GM18858 (cell line): ENCODE measurements around the gene IMMP2L.
"Not testable (repeated sequence)": the region's sequence is repeated elsewhere in the genome, so short reads cannot be mapped to it uniquely, and the experiment has no call there.

ENCODE experiments used
- ATAC-seq: cut with Tn5 transposase; IDR thresholded peaks from one replicate; pipeline ENCODE4 v1.9.1; 2021; ENCODE audit not compliant: unreplicated experiment

Gene IMMP2L

DNA sequence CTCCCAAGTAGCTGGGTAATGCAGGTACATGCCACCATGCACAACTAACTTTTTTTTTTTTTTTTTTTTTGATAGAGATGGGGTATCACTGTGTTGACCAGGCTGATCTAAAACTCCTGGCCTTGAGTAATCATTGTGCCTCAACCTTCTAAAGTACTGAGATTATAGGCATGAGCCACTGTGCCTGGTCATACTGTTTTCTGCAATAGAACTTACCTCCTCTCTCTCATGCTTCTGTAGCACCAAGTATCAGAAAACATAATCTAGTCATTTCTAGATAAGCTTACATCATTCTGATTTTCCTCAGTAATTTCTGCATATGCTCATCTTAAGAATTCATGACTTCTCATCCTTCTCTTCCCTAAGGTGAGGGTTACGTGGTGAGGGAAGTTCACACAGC, 210.0 kb downstream of the IMMP2L start:
- ATAC-seq = no peak

DNA sequence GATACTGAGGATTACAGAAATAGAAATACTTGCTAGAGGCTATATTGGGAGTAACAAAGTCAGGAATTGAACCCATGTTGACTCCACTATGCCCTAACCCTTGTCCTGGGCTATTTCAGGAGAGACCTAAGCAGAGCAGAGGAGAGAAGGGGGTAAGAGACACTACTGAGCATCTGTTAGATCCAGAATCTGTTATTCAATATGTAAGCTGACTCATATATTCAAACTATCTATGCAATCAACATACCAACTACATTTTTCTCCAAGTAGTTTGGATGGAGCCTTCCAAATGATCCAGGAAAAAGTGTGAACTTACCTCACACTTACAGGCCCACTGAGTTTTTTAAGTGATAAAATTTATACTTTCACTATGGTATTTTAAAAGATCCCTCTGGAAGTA, 216.1 kb downstream of the IMMP2L start:
- no peak for ATAC-seq

DNA sequence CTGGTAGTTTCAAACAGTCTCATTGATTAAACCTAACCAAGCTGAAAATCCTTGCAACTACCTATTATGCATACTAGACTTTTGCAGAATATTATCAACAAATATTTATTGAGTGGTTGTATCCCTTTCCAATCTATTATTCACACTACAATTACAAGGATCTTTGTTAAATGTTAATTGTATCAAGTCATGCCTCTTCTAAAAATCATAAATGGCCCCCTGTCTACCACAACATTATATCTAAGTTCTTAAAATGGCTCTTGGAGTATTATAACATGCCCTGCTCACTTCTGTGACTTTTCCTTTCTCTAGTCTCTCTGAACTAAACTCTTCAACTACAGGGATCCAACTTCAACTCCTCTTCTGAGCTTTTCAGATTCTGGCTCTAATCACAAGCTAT, 219.3 kb downstream of the IMMP2L start:
- ATAC-seq = no peak

DNA sequence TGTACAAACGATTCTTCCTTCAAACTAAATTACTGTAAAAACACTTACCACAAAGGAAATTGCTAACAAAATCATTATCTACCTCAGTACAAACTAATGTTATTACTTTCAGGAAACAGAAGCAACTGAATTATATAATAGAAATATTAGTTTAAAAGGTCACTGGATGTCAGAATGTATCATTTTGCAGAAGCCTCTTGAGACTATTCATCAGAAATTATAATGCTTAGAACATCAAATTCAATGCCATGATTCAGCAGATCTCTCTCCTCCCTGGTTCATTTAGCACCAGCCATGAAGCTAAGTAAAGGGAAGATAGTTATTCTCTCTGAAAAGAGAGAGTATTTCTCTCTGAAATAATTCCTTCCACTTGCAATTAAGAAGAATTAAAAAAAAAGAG, 223.3 kb downstream of the IMMP2L start:
- no peak for ATAC-seq

DNA sequence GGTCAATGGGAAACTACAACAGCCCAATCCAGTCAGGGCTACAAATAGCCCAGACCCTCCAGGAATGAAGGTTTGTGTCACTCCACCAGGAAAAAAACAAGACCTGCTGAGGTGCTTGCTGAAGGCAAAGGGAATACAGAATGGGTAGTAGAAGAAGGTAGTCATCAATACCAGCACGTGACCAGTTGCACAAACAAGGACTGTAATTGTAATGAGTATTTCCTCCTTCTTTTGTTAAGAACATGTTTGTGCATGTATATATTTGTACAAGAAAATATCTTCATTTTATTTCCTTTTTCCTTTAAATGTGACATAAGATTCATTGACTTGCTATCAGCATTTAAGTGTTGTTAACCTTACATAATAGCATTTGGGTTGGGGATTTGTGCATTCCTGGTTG, 229.3 kb downstream of the IMMP2L start:
- no peak for ATAC-seq

DNA sequence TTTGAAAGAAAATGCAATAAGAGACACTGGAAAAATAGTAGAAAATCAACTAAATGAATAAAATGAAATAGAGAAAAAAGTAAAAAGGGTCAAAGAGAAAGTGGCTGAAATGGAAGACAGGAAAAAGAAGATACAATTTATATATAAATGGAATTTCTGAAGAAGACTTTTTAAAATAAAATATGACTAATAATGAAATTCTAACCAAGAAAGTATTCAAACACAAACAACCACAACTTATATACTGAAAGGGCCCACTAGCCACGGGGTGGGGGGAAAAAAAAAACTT, 232.1 kb downstream of the IMMP2L start:
- no peak for ATAC-seq

DNA sequence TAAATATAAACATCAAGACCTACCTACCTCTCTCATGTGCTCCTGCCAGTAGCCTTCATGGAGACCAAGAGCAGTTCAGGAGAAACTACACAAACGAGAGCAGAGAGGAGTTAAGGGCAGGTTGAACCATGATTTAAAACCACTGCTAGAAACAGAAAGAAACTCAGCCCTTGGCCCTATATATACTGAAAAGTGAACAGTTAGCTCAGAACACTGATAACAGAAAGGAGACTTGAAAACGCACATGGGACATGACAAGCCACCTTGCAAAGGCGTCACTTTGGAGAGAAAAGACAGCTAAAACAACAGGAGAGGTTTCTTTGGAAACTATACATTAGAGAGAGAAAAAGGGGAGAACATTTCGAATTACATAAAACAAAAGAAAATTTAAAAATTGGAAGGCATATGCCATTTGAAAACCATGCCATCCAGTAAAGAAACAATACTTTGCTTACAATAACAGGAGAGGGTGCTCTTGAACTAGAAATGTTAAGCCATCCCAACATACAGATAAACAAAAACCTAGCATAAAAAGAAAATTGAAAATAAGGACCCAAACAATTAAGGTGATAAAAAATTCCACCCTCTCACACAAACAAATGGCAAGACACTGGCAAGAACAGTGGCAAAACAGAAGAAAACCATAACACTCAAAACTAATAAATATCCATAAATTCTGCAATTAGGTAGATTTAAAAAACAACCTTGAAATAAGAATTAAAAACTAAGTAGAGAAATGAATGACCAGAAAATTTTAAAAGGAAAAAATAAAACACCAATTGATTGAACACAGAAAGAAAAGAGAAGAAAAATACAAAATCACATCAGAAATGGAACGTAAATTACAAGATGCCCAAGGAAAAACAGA, 232.7 kb downstream of the IMMP2L start:
- peak; percentile 37 for ATAC-seq

DNA sequence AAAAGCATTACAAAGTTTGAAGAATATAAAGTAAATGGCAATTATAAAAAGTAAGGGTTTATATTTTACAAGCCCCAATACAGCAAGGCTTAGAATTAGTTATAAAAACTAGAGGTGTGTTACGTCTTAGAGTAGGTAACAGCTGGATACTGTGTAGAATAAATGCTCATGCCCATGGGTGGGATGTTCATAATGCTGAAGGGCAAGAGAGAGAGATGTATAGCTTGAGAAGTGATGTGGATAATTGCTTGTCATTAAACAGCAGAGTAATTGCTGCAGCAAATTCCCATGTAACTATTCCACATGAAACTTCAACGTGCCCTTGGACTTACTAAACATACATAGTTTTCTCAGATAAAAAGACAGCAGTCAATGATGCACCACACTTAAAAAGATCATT, 233.8 kb downstream of the IMMP2L start:
- ATAC-seq = no peak

DNA sequence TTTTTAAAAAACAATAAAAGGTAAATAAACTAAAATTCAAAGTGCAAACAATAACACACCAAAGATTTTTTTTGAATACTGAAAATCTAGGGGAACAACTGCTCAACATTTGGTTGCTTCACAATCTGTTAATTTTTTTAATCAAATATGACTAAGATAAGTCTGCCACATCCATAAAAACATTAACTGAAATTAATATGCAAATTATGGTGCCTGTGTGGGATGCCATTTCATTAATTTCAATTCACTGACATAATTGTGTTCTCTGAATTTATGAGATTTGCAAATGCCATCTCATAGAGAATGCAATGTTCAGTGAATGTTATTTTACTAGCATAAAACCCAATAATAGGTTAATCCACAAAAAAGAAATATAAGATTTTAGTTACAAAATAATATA, 237.5 kb downstream of the IMMP2L start:
- ATAC-seq = no peak

DNA sequence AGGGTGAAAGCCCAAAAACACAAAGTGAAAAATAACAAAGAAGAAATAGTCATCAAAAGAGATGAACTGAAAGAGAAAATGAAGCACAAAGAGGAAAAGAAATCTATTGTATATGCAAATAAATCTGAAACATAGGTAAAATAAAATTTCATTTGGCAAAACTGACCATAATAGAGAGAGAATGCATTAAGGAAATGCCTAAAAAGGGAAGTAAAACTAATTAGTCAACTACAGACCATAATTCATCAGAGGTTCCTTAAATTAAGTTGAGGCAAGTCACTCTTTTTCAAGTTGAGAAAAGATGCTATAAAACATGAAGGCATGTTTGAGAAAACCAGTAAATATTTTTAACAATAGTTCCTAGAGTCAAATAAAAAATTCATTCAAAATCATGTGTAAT, 238.1 kb downstream of the IMMP2L start:
- ATAC-seq = peak; percentile 67

DNA sequence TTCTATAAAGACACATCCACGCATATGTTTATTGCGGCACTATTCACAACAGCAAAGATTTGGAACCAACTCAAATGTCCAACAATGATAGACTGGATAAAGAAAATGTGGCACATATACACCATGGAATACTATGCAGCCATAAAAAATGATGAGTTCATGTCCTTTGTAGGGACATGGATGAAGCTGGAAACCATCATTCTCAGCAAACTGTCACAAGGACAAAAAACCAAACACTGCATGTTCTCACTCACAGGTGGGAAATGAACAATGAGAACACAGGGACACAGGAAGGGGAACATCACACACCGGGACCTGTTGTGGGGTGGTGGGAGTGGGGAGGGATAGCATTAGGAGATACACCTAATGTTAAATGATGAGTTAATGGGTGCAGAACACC, 238.6 kb downstream of the IMMP2L start:
- ATAC-seq = not testable (repeated sequence)

DNA sequence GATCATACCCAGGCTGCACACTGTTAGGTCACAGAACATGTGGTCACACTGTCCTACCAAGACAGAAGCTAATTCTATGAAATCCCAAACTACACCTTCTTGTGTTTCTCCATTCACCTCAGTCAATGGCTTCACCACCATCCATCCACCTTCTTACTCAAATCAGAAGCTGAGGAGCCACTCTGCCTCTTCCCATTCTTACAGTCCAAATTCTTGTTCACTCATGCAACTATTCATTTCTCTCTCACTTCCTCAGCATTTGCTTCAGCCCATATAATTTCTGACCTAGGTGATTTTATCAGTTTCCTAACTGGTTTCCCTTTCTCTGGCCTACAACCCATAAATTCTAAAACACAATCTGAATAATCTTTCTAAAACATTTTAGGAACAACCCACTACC, 242.2 kb downstream of the IMMP2L start:
- ATAC-seq = no peak

DNA sequence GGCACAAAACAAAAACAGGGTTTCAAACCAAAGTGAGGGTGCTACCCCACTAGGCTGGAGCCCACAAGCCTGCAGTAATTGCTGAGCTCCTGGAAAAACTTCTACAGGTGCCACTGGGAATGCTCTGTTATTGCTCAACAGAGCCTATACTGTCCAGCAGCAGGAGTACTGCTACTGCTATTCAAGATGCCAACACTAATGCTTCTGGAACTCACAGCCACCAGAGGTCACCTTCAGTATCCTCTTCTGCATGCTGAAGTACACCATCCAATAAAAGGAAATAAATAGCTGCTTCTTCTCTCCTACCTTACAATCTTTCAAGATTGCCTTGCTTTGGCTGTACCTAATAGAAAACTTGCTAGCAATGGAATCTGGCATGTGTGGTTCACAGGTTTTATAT, 249.3 kb downstream of the IMMP2L start:
- no peak for ATAC-seq

DNA sequence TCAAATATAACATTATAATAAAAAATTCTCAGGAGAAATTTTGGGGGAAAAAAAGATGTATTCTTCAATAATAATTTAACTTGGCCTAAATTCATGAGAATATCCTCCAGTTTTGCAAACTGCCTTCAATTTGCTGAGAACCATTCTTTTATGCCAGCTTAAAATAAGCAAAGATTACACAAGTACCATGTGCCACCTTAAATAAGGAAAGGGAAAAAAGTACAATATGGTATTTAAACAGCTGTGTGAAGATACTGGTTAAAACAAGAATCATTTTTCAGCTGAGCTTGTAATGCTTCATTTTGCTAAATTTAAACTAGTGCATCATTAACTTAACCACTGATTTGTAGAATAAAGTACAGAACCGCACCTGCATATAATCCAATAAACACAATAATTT, 253.6 kb downstream of the IMMP2L start:
- ATAC-seq = no peak

DNA sequence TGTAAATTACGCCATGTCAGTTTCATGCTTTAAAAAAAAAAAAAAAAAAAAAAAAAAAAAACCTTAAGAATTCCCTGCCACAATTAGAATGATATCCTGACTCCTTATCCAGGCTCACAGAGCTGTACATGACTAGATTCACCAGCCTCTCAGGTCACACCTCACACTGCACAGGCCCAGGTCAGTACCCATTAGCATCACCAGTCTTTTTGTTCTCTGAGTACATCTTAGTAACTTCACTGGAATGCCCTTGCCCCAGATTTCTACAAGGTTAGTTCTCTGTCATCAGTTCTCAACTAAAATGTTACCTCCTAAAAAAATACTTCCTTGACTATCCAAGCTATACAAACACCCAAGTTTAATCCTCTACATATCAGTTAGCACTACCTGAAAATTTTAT, 260.4 kb downstream of the IMMP2L start:
- no peak for ATAC-seq

DNA sequence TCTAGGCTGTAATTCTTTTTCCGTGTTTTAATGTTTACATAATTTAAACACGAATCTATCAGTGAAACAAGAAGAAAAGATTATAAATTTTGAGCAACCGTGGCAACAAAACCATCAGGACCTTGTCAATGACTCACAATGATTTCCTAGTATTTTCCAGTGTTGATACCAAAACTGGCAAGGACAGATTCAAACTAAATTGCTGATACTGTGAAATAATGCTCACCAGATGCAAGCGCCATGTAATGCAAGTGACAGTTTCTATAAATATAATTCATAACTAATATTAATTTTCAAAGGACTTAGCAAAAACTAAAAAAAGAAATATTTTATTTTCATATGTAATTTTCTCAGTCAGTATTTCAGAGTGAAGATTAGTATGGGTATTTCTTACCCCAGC, 267.8 kb downstream of the IMMP2L start:
- no peak for ATAC-seq

DNA sequence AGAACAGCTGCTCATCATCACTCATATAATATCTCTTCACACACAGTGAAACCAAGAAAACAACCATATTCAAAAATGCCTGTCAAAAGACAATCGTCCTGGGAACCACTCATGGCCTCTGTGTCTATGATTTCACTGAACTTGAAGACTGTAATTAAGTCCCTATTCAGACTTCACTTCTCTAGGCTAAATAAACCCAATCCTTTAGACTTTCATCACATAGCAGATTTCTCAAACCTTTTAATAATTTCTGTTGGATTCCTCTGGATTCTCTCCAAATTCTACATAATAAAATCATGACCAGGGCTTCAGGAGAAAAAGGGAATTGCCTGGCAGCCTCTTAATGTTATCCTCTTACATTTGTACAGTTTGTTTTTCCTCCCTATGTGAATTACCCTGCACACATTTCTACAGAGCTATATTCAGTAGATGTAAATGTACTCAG, 270.2 kb downstream of the IMMP2L start:
- ATAC-seq = no peak

DNA sequence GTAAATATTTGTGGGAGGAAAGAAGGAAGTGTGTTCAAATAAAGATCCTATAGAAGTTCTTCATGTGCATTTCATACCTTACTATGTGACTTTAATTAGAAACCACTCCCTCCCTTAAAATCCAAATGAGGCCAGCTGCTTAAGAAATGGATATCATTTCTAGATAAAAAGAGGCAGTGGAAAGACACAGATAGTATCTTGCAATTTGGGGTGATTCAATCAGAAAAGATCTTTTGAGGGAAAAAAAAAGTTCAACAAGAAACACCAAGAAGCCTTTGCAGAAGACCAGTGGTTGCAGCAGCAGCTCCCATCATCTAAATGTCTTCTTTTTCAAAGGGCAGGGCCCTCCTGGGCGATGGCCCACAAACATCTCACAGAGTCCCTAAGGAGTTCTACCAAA, 271.3 kb downstream of the IMMP2L start:
- ATAC-seq = no peak

DNA sequence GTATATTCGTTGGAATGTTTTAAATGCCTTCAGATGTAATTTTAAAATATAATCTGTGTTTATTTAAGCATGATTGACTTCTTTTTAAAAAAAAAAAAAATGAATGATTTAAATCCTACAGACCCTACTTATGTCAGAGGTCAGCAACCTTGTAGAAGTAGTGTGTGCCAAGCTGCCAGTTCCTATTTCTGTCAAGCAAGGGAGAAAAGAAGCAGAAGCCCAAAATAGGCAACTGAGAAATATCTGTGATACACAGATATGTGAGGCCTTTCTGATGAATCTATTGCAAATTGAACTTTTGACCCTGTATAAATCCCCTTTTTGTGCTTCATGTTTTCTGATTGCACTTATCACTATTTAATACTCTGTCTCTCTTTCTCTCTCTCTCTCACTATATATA, 271.9 kb downstream of the IMMP2L start:
- no peak for ATAC-seq

DNA sequence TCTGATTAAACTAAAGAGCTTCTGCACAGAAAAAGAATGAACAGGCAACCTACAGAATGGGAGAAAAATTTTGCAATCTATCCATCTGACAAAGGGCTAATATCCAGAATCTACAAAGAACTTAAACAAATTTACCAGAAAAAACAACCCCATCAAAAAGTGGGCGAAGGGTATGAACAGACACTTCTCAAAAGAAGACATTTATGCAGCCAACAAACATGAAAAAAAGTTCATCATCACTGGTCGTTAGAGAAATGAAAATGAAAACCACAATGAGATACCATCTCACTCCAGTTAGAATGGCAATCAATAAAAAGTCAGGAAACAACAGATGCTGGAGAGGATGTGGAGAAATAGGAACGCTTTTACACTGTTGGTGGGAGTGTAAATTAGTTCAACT, 273.9 kb downstream of the IMMP2L start:
- ATAC-seq = not testable (repeated sequence)

DNA sequence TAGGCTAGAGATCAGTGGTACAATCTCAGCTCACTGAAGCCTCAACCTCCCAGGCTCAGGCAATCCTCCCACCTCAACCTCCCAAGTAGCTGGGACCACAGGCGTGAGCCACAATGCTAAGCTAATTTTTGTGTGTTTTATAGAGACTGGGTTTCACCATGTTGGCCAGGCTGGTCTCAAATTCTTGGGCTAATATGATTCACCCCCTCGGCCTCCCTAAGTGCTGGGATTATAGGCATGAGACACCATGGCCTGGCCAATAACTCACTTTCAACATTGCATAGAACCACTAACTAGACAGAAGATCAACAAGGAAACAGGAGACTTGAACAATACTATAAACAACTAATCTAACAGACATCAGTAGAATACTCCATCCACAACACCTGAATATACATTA, 279.7 kb downstream of the IMMP2L start:
- ATAC-seq = no peak

DNA sequence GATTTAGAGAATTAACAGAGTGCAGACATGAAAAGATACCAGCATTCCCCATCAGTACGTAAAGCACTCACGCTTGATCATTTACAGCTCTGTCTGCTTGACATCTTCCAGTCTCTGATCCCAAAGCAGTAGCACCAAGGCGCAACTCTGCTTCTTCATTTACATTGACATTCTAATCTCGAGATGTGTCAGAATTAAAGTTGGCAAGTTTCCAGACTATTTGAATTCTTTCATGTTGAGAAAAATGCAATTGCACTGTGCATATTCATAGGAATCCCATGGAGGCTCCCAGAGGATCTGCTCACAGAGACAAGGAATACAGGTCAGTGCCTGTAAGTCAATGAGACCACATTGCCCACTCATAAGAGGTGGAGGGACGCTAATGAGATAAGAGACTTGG, 287.4 kb downstream of the IMMP2L start:
- no peak for ATAC-seq

DNA sequence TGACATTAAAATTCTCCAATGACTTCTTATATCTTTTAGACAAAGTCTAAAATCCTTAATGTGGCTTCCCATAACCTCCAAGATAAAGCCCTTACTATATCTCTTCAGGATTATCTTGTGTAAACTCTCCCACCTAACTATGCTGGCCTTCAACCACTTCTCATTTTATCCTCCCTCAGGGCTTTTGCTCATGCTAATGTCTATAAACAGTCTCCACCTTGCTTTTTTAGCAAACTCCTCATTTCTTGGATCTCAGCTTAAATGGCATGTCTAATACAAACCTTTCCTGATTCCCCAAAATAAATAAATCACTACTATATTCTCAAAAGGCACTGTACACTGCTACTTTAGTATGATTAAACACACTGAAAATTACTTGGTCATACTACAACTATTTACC, 290.2 kb downstream of the IMMP2L start:
- ATAC-seq = no peak
